Left hindlimb (tissue), 1 donor: ENCODE data around the gene RGS3.
"Not testable (repeated sequence)": the region's sequence is repeated elsewhere in the genome, so short reads cannot be mapped to it uniquely, and the experiment has no call there.

Experiments used
- DNase-seq: peaks from one replicate; pipeline ENCODE4 v3.0.0-alpha.2; 2018

RGS3 gene

GRCh38 chr9:113532809-113533190 lies 69.3 kb downstream of the RGS3 start:
- DNase-seq: no peak

DNA sequence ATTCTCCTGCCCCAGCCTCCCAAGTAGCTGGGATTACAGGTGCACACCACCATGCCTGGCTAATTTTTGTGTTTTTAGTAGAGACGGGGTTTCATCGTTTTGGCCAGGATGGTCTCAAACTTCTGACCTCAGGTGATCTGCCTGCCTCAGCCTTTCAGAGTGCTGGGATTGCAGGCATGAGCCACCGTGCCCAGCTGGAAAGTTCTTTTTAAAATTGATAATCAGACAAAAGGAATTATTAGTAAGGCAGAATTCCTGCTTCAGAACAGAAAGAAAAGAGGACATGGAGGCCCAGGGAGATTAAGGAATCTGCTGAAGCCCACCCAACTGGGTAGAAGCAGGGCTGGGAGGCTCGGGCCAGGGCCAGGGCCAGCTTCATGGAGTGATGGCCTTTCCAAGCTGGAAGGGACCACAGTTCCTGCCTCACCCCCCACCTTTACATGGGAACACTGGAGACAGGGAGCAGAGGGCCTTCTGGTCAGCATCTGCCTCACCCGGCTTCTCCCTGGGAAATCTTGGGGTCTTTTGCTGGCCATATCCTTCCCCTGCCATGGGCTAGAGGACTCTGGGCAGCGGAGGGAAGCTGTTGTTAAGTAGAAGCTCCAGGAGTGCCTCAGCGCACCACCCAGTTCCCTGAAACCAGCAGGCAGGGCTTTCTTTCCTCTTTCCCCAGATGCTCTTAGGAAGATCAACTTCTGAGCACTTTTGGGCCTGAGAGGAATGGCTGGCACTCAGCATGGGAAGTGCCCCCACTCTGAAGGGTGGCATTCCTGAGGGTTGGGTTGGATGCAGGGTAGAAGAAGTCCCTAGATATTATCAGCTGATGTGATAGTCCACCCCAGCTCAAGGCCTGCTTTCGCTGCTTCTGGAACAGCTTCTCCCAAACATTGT lies 70.1 kb downstream of the RGS3 start:
- DNase-seq: no peak

GRCh38 chr9:113535756-113536155 lies 72.2 kb downstream of the RGS3 start:
- DNase-seq: no peak

- no peak for DNase-seq
Measured at GRCh38 chr9:113536166-113536482, 72.6 kb downstream of the RGS3 start.

- DNase-seq: peak; percentile 59
Measured at GRCh38 chr9:113536483-113537228, 73.1 kb downstream of the RGS3 start.

DNA sequence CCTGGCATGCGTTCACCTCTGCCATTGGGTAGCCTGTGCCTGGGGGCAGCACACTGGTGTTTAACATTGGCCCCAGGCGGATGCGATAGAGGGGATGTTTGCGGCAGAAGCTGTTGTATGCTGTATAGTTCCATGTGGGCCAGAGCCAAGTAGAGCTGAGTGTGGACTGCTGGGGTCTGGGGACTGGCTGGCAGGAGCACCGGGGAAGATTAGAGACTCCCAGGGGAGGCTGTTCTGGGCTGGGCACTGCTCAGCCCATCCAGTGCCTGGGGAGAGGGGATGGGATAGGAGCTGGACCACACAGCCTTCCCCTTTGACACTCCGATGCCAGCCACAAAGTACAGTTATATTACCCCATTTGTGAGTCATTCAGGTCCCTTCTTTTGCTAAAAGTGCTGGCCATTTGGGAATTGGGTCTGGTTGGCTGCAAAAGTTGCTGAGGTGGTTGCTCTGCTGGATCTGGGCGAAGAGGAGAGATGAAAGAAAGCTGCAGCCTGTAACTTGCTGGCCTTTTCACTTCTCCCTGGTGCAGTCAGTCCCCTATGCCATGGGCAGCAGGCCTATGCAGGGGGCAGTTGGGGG lies 73.8 kb downstream of the RGS3 start:
- DNase-seq: no peak

DNA sequence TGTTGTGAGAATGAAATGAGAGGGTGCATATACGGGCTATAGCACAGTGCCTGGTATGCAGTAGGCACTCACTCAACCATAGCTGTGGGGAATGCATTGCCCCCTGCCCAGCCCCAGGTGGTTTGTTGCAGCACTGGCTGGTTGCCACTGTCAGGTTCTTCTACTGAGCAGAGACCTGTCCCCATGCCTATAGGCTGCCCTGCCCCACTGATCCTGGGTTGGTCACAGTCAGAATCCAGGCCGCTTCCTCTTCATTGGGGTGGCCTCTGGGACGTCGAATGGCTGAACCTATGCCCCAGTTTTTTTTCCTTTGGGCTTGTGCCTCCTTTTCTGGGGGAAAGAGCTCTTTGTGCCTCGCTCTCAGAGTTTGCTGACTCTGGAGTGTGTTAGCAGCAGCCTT lies 74.6 kb downstream of the RGS3 start:
- DNase-seq: no peak

GRCh38 chr9:113538701-113539430 lies 75.3 kb downstream of the RGS3 start:
- DNase-seq: no peak

- DNase-seq: no peak
Measured at GRCh38 chr9:113540466-113540865, 76.9 kb downstream of the RGS3 start.

- peak; percentile 69 for DNase-seq
Measured at GRCh38 chr9:113541019-113541900, 77.7 kb downstream of the RGS3 start.

- no peak for DNase-seq
Measured at GRCh38 chr9:113542006-113542405, 78.5 kb downstream of the RGS3 start.

GRCh38 chr9:113542741-113543140 lies 79.2 kb downstream of the RGS3 start:
- DNase-seq: no peak

GRCh38 chr9:113543296-113543981 lies 79.9 kb downstream of the RGS3 start:
- no peak for DNase-seq

GRCh38 chr9:113543982-113544303 lies 80.4 kb downstream of the RGS3 start:
- no peak for DNase-seq

GRCh38 chr9:113545068-113545467 lies 81.5 kb downstream of the RGS3 start:
- no peak for DNase-seq

DNA sequence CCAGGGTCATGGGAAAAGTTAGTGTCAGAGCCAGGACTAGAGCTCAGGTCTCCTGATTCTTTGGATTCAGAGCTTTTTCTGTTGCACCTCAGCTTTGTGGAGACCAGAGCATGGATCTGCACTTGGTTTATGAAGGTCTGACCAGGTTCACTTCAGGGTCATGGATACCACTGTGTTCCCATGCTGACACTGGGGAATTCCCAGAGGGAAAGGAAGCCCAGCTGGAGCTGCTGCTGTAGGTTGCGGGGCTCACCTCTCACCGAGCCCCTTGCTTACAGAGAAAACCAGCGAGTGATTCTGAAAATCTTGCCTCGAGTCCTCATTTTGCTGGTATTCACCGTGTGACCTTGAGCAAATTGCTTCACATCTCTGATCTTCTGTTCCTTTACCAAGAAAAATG lies 83.0 kb downstream of the RGS3 start:
- no peak for DNase-seq

DNA sequence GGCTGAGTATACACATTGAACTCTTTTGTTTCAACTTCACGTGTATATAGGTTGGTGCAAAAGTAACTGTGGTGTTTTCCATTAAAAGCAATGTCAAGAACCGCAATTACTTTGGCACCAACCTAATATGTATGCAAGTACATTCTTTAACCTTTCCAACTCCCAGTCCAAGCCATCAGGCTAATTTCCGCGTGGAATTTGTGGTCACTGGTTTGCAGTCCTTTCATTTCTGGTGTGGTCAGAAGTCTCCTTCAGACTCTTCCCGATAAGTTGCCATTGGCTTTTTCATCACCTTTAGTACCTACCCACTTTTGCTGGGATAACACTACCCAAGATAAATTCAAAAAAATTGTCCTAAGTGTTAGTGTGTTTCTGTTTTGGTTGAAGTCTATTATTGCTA lies 84.0 kb downstream of the RGS3 start:
- DNase-seq: no peak

GRCh38 chr9:113548221-113549041 lies 84.9 kb downstream of the RGS3 start:
- DNase-seq: peak; percentile 79

GRCh38 chr9:113549892-113550291 lies 86.4 kb downstream of the RGS3 start:
- DNase-seq: not testable (repeated sequence)

- DNase-seq: no peak
Measured at GRCh38 chr9:113556877-113557593, 93.5 kb downstream of the RGS3 start.
